LNCAP (cell line): ENCODE results near the gene KCNJ3.

Experiments used
- TF ChIP-seq, protein P1 (sequence below): fragments of 450-650 bp; IDR thresholded peaks from 2 replicates; pipeline ENCODE4 v1.5.1; 2017; ENCODE audit warnings: mild to moderate bottlenecking

Gene KCNJ3

DNA sequence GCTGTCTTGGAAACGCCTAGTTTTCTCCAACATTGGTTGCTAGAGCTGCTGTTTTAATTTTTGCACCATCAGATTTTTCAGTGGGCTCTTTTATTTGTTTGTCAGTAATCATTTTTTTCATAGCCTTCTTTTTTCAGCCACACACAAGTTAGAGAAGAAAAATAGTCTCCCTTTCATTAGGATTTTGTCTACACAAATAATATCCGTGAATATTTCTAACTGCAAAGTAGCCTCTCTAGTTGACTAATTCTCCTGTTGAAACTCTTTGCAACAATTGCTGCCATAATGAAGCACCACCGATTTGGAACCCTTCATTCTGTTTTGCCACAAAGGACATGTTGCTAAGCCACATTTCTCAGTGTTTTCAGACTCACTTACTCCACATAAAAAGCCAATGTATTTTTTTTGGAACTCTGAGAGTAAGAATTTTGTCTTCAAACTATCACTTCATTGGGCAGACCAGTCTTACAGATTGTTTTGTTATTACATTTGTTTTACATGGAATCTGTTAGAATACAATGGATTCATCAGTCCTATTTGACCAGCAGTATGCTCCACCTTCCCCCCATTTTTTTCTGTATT is 9.6 kb downstream of the KCNJ3 start:
- TF ChIP-seq, protein P1, sequence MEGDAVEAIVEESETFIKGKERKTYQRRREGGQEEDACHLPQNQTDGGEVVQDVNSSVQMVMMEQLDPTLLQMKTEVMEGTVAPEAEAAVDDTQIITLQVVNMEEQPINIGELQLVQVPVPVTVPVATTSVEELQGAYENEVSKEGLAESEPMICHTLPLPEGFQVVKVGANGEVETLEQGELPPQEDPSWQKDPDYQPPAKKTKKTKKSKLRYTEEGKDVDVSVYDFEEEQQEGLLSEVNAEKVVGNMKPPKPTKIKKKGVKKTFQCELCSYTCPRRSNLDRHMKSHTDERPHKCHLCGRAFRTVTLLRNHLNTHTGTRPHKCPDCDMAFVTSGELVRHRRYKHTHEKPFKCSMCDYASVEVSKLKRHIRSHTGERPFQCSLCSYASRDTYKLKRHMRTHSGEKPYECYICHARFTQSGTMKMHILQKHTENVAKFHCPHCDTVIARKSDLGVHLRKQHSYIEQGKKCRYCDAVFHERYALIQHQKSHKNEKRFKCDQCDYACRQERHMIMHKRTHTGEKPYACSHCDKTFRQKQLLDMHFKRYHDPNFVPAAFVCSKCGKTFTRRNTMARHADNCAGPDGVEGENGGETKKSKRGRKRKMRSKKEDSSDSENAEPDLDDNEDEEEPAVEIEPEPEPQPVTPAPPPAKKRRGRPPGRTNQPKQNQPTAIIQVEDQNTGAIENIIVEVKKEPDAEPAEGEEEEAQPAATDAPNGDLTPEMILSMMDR, result no peak

- TF ChIP-seq, protein P1, result no peak
These were observed 10.7 kb downstream of the KCNJ3 start for GRCh38 chr2:154709215-154709614.

DNA sequence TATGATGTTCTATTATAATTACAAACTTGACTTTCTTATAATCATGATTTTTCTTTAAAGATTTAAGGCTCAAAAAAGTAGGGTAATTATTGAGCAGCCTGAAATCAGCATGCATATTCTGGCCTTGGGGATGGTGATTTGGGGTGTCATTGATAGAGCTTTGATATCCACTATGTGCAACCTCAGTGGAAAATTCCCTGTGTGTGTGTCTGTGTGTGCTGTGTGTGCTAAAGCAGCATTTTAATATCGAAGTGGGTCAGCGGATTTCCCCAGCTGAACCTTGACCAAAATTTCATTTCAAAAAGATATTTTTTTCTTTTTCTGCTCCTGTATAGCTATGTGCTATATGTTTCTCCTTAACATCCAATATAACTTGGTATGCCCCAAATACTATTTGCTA is 11.6 kb downstream of the KCNJ3 start:
- TF ChIP-seq, protein P1, result no peak

DNA sequence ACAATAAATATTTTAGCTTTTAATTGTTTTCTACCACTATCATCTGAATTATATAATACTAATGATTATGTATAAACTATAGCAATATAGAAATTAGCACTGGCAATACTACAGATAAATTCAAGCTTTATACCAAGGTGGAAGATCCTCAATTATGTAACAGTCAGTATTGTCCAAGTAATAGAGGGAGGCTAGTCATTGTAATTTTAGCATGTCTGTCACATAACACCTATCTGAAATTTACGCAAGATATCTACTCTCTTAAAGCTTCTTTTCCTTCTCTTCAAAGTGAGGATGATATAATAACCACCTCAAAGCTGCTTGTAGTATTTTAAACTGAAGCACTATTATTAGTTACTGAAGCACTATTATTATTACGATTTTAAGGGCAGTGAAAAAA is 12.2 kb downstream of the KCNJ3 start:
- TF ChIP-seq, protein P1, result no peak

GRCh38 chr2:154713675-154714074 is 15.2 kb downstream of the KCNJ3 start:
- TF ChIP-seq, protein P1, result no peak

DNA sequence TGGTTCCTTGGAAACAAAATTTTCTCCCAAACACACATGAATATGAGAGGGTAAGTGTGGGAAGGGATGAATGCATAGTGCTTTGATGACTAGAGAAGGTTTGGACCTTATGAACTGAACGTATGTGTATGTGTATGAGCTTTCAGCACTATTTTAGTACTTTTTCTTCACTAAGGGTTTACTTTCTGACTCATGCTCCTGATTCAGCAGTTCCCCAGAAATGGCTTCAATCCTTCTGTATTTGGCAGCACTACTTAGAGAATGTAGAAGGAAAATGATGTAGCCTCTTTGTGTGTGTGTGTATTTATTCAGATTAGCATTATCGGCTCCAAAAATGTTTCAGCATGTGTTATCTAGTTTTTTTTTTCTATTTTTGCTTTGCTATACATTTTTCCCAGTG is 22.2 kb downstream of the KCNJ3 start:
- TF ChIP-seq, protein P1, result no peak

DNA sequence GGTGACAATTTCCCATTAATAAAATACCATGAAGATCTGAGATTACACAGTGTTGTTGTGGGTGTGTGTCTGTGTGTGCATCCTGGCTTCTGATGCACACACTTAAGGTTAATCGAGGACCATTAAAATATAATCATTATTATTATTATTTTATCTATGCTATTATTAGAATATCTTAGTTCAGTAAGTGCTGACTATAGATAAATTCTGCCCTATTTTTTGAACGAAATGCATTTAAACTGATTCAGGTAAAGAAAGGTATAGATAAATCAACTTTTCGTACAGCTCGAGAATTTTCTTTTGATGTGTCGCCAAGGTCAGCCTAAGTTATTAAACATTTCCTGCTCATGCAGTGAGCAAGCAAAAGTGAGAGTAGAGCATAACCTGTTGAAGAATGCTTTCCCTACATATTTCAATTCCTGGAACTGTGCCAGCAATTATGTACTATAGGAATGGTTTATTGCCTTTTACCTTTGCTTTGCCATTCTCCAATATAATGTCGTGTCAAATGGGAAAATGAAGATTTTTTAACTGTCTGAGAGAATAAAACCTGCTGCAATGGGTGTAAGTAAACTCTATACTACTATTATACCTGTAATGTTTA is 25.8 kb downstream of the KCNJ3 start:
- TF ChIP-seq, protein P1, result no peak

DNA sequence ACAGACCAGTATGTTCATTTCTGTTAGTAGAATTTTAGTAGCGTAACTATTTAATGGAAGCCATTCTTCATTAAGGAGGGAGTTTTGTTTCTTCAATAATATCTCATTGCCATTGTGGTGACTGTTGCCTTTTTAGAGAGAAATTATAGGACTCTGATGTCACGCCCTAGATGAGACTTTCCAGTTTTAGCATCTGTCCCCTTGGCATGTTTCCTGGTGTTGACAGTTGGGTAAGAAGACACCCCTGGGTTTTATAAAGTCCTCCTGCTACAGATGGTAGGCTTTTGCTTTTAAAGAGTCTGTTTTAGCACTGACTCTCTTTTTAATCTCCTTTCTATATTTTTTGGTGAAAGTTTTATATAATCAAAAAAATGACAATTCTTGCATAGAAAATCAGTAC is 41.9 kb downstream of the KCNJ3 start:
- TF ChIP-seq, protein P1, result no peak
